ENCODE results near the gene KIAA1549. TPM values are rescaled to one million over a fixed set of nuclear protein-coding genes. Genes with fewer than 3 reads are reported as not detected.

The KIAA1549 gene
- total RNA-seq, 1 experiment from 2014 or later, result 19.9 TPM

DNA sequence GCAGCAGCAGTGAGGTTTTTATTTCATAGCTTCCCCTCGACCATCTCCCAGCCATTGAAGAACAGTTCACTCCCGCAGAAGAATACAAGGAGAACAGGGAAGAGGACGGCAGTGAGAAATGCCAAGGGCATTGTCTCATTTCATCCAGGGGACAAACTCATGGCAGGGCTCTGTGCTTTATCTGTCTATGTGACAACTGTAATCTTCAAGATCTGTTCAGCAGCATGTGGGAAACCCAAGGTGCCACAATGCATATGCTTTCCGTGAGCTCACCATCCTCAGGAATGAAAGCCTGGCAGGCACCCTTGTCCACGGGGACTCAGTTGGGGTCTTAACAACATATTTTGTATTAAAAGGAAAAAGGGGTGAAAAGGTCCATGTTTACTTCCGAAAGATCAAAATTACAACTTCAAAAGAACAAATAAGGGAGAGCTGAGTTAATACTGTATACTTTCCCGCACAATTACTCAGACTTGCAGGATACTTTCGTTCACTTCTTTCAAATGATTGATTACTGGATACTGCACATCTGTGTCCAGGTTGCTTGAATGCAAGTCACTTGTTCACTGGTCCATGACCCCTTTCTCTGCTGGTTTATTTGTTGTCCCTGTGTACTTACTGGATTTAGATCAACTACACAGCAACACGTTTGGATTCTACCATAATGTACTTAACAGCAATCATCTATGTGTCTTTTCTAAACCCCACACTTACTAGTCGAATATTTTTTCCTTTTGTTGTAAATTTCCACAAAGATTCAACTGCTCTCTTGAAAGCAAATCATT is 93.1 kb downstream of the KIAA1549 start:
- H3K27me3 Mint-ChIP-seq (ENCODE audit: insufficient read depth, unreplicated experiment), result no peaks in the 10 kb centered on the region
- CTCF ChIA-PET, result interaction anchor here (0.6 kb wide), 1 partner anchor 1356 kb away, joined by 4 read pairs; no protein-coding TSS in a partner anchor
- no peaks in the 10 kb centered on the region for H3K9me3 Mint-ChIP-seq (ENCODE audit: unreplicated experiment)
- no peaks in the 10 kb centered on the region for H3K9me3 ChIP-seq
- intact Hi-C loops (cut with micrococcal nuclease; ENCODE audit: unreplicated experiment), result loop anchor here (2.0 kb wide), 1 partner anchor 93 kb away; the partner anchor contains the start of gene KIAA1549
- no peak overlapping the region for H3K4me3 Mint-ChIP-seq (ENCODE audit: unreplicated experiment)
- no peak for DNase-seq
- peaks cover 17% of the 10 kb centered on the region for H3K4me1 Mint-ChIP-seq (ENCODE audit: low read depth, unreplicated experiment)
- TF ChIP-seq, protein P1, sequence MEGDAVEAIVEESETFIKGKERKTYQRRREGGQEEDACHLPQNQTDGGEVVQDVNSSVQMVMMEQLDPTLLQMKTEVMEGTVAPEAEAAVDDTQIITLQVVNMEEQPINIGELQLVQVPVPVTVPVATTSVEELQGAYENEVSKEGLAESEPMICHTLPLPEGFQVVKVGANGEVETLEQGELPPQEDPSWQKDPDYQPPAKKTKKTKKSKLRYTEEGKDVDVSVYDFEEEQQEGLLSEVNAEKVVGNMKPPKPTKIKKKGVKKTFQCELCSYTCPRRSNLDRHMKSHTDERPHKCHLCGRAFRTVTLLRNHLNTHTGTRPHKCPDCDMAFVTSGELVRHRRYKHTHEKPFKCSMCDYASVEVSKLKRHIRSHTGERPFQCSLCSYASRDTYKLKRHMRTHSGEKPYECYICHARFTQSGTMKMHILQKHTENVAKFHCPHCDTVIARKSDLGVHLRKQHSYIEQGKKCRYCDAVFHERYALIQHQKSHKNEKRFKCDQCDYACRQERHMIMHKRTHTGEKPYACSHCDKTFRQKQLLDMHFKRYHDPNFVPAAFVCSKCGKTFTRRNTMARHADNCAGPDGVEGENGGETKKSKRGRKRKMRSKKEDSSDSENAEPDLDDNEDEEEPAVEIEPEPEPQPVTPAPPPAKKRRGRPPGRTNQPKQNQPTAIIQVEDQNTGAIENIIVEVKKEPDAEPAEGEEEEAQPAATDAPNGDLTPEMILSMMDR (IDR thresholded peaks at IDR 0.05; ENCODE audit: insufficient read depth in 1 of 2, low read depth in 1 of 2, low read length in 1 of 2, severe bottlenecking in 1 of 2, unreplicated experiment in 1 of 2), result no peak
- no peak overlapping the region for H3K4me3 ChIP-seq (ENCODE audit: low read depth, low read length)
- POLR2A ChIA-PET, result no interaction called here
- BruUV-seq (replicated peaks), result no TSS peak
- H3K4me1 ChIP-seq, result peaks cover 10% of the 10 kb centered on the region
- H3K36me3 ChIP-seq (ENCODE audit: control insufficient read depth, insufficient read depth, low read length), result no peaks in the 10 kb centered on the region; the same call in 1 of the 2 replicates
- peaks cover 15% of the 10 kb centered on the region for H3K36me3 Mint-ChIP-seq (ENCODE audit: insufficient read depth, unreplicated experiment)
- no peak overlapping the region for H3K27ac Mint-ChIP-seq (ENCODE audit: unreplicated experiment)
- no peaks in the 10 kb centered on the region for H3K27me3 ChIP-seq (replicated peaks; ENCODE audit: control insufficient read depth, insufficient read depth, low read length)

DNA sequence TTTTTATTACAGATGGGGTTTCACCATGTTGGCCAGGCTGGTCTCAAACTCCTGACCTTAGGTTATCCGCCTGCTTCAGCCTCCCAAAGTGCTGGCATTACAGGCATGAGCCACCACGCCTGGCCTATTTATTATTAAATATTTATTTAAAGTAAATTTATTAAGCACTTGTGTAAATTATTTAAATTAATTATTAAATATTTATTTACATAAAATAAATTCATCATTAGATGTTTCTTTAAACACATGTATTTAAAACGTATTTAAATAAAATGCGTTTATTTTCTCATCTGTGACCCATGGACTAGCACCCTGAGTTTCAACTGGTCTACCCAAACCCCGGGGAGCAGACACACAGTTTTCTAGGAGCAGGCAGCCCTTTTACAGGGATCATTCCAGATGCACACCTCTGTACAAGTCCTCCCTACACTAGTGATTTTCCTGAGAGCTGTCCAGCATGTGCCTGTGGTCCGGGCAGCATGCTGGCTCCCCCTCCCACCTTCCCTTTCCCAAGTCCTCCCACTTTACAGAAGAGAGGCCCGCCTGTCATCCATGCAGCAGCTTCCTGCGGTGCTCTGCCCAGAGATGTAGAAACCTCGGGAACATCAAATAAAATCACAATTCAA is 94.0 kb downstream of the KIAA1549 start:
- no peaks in the 10 kb centered on the region for H3K9me3 Mint-ChIP-seq (ENCODE audit: unreplicated experiment)
- H3K27ac Mint-ChIP-seq (ENCODE audit: unreplicated experiment), result no peak overlapping the region
- peak overlapping the region; percentile 33 for H3K4me3 Mint-ChIP-seq (ENCODE audit: unreplicated experiment)
- no peaks in the 10 kb centered on the region for H3K36me3 ChIP-seq (ENCODE audit: control insufficient read depth, insufficient read depth, low read length)
- peaks cover 17% of the 10 kb centered on the region for H3K4me1 Mint-ChIP-seq (ENCODE audit: low read depth, unreplicated experiment)
- H3K4me1 ChIP-seq, result peaks cover 10% of the 10 kb centered on the region
- H3K36me3 Mint-ChIP-seq (ENCODE audit: insufficient read depth, unreplicated experiment), result peaks cover 21% of the 10 kb centered on the region
- BruUV-seq (replicated peaks), result no TSS peak
- intact Hi-C loops (cut with micrococcal nuclease; ENCODE audit: unreplicated experiment), result loop anchor here (2.0 kb wide), 1 partner anchor 94 kb away; the partner anchor contains the start of gene KIAA1549
- H3K27me3 Mint-ChIP-seq (ENCODE audit: insufficient read depth, unreplicated experiment), result no peaks in the 10 kb centered on the region
- ChIA-PET CTCF (interaction anchor here (0.6 to 1.8 kb wide), 8 partner anchors 10 to 1122 kb away, joined by 3 to 18 read pairs (median 5); a partner anchor contains a TSS), POLR2A (interaction anchor here (0.6 kb wide), 1 partner anchor 683 kb away, joined by 4 read pairs; no protein-coding TSS in a partner anchor)
- H3K27me3 ChIP-seq (replicated peaks; ENCODE audit: control insufficient read depth, insufficient read depth, low read length), result no peaks in the 10 kb centered on the region
- TF ChIP-seq, protein P1 (IDR thresholded peaks at IDR 0.05; ENCODE audit: insufficient read depth in 1 of 2, low read depth in 1 of 2, low read length in 1 of 2, severe bottlenecking in 1 of 2, unreplicated experiment in 1 of 2), result no peak
- no peaks in the 10 kb centered on the region for H3K9me3 ChIP-seq
- no peak overlapping the region for H3K4me3 ChIP-seq (ENCODE audit: low read depth, low read length)
- no peak for DNase-seq

DNA sequence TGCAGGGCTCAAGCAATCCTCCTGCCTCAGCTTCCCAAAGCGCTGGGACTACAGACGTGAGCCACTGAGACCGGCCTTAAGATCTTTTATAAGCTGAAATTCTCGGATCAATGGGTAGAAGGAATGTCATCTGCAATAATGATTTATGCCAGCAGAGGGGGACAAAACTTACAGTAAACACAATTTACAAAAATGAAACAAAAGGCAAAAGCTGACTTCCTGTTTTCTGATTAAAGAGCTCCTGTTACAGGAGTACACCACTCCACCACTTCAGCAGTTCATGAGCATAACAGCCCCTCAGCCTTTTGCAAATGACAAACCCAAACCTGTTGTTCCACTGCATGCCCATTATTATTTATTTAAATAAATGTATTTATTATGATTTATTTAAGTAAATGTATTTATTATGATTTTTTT is 94.7 kb downstream of the KIAA1549 start:
- H3K4me3 ChIP-seq (ENCODE audit: low read depth, low read length), result no peak overlapping the region
- Mint-ChIP-seq H3K9me3 (ENCODE audit: unreplicated experiment) (no peaks in the 10 kb centered on the region), H3K27ac (ENCODE audit: unreplicated experiment) (no peak overlapping the region), H3K4me1 (ENCODE audit: low read depth, unreplicated experiment) (peaks cover 17% of the 10 kb centered on the region), H3K27me3 (ENCODE audit: insufficient read depth, unreplicated experiment) (no peaks in the 10 kb centered on the region), H3K36me3 (ENCODE audit: insufficient read depth, unreplicated experiment) (peaks cover 18% of the 10 kb centered on the region), H3K4me3 (ENCODE audit: unreplicated experiment) (no peak overlapping the region)
- peak in 1 of 2 experiments; percentile 55 for DNase-seq
- ChIA-PET POLR2A (interaction anchor here (0.6 kb wide), 1 partner anchor 683 kb away, joined by 4 read pairs; no protein-coding TSS in a partner anchor), CTCF (interaction anchor here (0.5 to 1.8 kb wide), 9 partner anchors 9 to 1123 kb away, joined by 3 to 18 read pairs (median 5); a partner anchor contains a TSS)
- intact Hi-C loops (cut with micrococcal nuclease; ENCODE audit: unreplicated experiment), result loop anchor here (1.0 to 2.0 kb wide), 2 partner anchors 94 to 189 kb away; partner anchors contain the start of gene KIAA1549
- H3K27me3 ChIP-seq (replicated peaks; ENCODE audit: control insufficient read depth, insufficient read depth, low read length), result no peaks in the 10 kb centered on the region
- H3K9me3 ChIP-seq, result no peaks in the 10 kb centered on the region
- H3K36me3 ChIP-seq (ENCODE audit: control insufficient read depth, insufficient read depth, low read length), result no peaks in the 10 kb centered on the region
- peaks cover 10% of the 10 kb centered on the region for H3K4me1 ChIP-seq
- TF ChIP-seq, protein P1 (IDR thresholded peaks at IDR 0.05; ENCODE audit: insufficient read depth in 1 of 2, low read depth in 1 of 2, low read length in 1 of 2, severe bottlenecking in 1 of 2, unreplicated experiment in 1 of 2), result peak; percentile 54 to 60
- BruUV-seq (replicated peaks), result no TSS peak

Measured in Caco-2 (cell line).